ENCODE data around the gene MAP3K4.

MAP3K4 gene

GRCh38 chr6:160987265-160987664, 4.3 kb upstream of the MAP3K4 start:
- TF ChIP-seq ARNTL (CRISPR knock-in tag; IDR thresholded peaks at IDR 0.05; ENCODE audit: borderline replicate concordance, low read depth) = no peak
- TF ChIP-seq OSR1 (CRISPR knock-in tag; IDR thresholded peaks at IDR 0.05) = no peak
- TF ChIP-seq, protein P1, sequence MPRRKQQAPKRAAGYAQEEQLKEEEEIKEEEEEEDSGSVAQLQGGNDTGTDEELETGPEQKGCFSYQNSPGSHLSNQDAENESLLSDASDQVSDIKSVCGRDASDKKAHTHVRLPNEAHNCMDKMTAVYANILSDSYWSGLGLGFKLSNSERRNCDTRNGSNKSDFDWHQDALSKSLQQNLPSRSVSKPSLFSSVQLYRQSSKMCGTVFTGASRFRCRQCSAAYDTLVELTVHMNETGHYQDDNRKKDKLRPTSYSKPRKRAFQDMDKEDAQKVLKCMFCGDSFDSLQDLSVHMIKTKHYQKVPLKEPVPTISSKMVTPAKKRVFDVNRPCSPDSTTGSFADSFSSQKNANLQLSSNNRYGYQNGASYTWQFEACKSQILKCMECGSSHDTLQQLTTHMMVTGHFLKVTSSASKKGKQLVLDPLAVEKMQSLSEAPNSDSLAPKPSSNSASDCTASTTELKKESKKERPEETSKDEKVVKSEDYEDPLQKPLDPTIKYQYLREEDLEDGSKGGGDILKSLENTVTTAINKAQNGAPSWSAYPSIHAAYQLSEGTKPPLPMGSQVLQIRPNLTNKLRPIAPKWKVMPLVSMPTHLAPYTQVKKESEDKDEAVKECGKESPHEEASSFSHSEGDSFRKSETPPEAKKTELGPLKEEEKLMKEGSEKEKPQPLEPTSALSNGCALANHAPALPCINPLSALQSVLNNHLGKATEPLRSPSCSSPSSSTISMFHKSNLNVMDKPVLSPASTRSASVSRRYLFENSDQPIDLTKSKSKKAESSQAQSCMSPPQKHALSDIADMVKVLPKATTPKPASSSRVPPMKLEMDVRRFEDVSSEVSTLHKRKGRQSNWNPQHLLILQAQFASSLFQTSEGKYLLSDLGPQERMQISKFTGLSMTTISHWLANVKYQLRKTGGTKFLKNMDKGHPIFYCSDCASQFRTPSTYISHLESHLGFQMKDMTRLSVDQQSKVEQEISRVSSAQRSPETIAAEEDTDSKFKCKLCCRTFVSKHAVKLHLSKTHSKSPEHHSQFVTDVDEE (CRISPR knock-in tag; IDR thresholded peaks at IDR 0.05) = no peak
- TF ChIP-seq, protein P2, sequence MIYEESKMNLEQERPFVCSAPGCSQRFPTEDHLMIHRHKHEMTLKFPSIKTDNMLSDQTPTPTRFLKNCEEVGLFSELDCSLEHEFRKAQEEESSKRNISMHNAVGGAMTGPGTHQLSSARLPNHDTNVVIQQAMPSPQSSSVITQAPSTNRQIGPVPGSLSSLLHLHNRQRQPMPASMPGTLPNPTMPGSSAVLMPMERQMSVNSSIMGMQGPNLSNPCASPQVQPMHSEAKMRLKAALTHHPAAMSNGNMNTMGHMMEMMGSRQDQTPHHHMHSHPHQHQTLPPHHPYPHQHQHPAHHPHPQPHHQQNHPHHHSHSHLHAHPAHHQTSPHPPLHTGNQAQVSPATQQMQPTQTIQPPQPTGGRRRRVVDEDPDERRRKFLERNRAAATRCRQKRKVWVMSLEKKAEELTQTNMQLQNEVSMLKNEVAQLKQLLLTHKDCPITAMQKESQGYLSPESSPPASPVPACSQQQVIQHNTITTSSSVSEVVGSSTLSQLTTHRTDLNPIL (CRISPR knock-in tag; IDR thresholded peaks at IDR 0.05; ENCODE audit: low read depth) = no peak
- no peak for TF ChIP-seq BACH2 (CRISPR knock-in tag; IDR thresholded peaks at IDR 0.05; ENCODE audit: borderline replicate concordance)
- ATAC-seq = no peak

- ATAC-seq = peak; percentile 2; the same call in 2 of the 3 replicates
- TF ChIP-seq POU6F1 (CRISPR knock-in tag; IDR thresholded peaks at IDR 0.05; ENCODE audit: borderline replicate concordance, low read depth) (no peak), PPARA (CRISPR knock-in tag; IDR thresholded peaks at IDR 0.05; ENCODE audit: borderline replicate concordance) (no peak), PATZ1 (CRISPR knock-in tag; IDR thresholded peaks at IDR 0.05; ENCODE audit: borderline replicate concordance) (no peak), ZNF70 (CRISPR knock-in tag; IDR thresholded peaks at IDR 0.05) (no peak), BACH2 (CRISPR knock-in tag; IDR thresholded peaks at IDR 0.05; ENCODE audit: borderline replicate concordance) (no peak), SNAI2 (CRISPR knock-in tag; IDR thresholded peaks at IDR 0.05) (no peak)
- TF ChIP-seq, protein P1 (CRISPR knock-in tag; IDR thresholded peaks at IDR 0.05) = no peak
- TF ChIP-seq, protein P2 (CRISPR knock-in tag; IDR thresholded peaks at IDR 0.05; ENCODE audit: low read depth) = no peak
Measured at GRCh38 chr6:160990847-160991405, 643 bp upstream of the MAP3K4 start.

DNA sequence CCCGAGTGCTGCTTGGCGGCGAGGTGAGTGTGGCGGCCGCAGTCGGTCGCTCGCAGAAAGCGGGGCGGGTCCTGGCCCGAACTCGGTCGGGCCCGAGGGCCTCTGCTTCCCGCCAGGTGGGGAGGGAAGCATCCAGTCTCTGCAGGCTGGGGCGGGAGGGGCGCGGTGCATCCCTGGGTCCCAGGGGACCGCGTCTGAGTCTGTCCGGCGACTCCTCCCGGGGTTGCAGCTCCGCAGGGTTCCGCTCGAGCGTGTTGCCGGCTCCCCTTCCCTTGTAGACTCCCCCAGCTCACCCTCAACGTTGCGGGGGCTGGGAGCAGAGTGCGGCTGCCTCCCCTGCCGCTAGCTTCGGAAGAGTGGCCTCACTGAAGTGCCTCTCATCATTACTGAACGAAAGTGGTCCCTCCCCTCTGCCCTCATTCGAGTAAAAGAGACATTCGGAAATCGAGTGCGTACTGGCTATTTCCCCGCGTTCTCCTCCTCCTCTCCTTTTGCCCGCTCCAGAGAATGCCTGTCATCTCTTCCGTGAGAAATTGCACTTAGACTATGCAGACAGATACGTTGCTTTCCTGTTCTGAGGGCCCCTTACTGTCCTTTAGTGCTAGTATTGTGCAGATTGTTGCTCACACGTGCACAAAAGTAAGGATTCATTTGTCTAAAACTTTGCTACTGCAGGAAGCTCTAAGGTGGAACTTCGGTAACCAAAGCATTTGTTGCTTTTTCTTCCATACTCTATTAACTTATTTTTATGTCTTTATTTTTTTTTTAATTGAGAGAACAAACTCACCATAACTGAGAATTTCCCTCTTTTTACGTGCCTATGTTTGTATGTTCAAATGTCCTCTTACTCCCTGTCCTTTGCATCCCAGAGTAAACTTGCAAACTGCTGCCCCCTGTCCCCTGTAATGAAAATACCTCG, 751 bp downstream of the MAP3K4 start:
- ATAC-seq = peak; percentile 84
- TF ChIP-seq PPARA (CRISPR knock-in tag; IDR thresholded peaks at IDR 0.05; ENCODE audit: borderline replicate concordance) = no peak
- TF ChIP-seq ESRRG (CRISPR knock-in tag; IDR thresholded peaks at IDR 0.05) = no peak

DNA sequence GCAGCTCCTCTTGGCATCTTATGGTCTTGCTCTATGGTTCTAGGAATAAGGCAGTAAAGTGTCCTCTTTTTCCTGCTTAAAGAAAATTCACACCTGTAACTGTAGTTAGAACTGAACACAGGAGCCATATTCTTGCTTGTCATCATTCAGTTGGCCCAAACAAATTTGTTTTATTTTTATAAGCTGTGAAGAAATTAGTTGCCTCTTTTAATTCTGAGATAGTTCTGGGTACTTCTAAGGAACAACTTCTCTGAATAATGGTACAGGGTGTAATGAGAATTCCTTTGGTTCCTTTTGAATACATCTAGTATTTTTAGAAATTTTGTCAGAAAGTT, 1.4 kb downstream of the MAP3K4 start:
- TF ChIP-seq ISL1 (CRISPR knock-in tag; IDR thresholded peaks at IDR 0.05) (no peak), PPARA (CRISPR knock-in tag; IDR thresholded peaks at IDR 0.05; ENCODE audit: borderline replicate concordance) (no peak), ZNF8 (CRISPR knock-in tag; IDR thresholded peaks at IDR 0.05) (no peak), ZNF565 (CRISPR knock-in tag; conservative IDR thresholded peaks at IDR 0.05; ENCODE audit: low read depth) (no peak), CSRNP3 (CRISPR knock-in tag; IDR thresholded peaks at IDR 0.05) (no peak), ZNF70 (CRISPR knock-in tag; IDR thresholded peaks at IDR 0.05) (no peak)
- no peak for ATAC-seq
